ENCODE results near the gene PKD1L1.
"Not testable (repeated sequence)": the region's sequence is repeated elsewhere in the genome, so short reads cannot be mapped to it uniquely, and the experiment has no call there.

PKD1L1 gene

GRCh38 chr7:47948141-47948790 lies at the start of gene PKD1L1:
PKD1L1 (minus strand) TSS chr7:47948466; CDS start chr7:47948440, 26 bp downstream.
- DNase-seq: no peak

GRCh38 chr7:47992446-47992845 lies 44.2 kb upstream of the PKD1L1 start:
- DNase-seq: no peak

- DNase-seq: no peak
Measured at GRCh38 chr7:47991741-47992311, 43.6 kb upstream of the PKD1L1 start.

GRCh38 chr7:47991270-47991669 lies 43.0 kb upstream of the PKD1L1 start:
- no peak for DNase-seq

- DNase-seq: no peak
Measured at GRCh38 chr7:47990592-47990991, 42.3 kb upstream of the PKD1L1 start.

- DNase-seq: not testable (repeated sequence)
Measured at GRCh38 chr7:47989607-47990400, 41.5 kb upstream of the PKD1L1 start.

GRCh38 chr7:47988496-47989386 lies 40.5 kb upstream of the PKD1L1 start:
- no peak for DNase-seq

- no peak for DNase-seq
Measured at GRCh38 chr7:47982610-47983009, 34.3 kb upstream of the PKD1L1 start.

GRCh38 chr7:47980648-47981047 lies 32.4 kb upstream of the PKD1L1 start:
- not testable (repeated sequence) for DNase-seq

- no peak for DNase-seq
Measured at GRCh38 chr7:47979832-47980181, 31.5 kb upstream of the PKD1L1 start.

GRCh38 chr7:47979145-47979831 lies 31.0 kb upstream of the PKD1L1 start, which contains the start of gene HUS1:
HUS1 (minus strand) TSS chr7:47979615; CDS start chr7:47979519, 96 bp downstream.
- peak; percentile 61 for DNase-seq

GRCh38 chr7:47978790-47979144 lies 30.5 kb upstream of the PKD1L1 start:
- DNase-seq: no peak

GRCh38 chr7:47973739-47974138 lies 25.5 kb upstream of the PKD1L1 start:
- no peak for DNase-seq

- DNase-seq: no peak
Measured at GRCh38 chr7:47970761-47971160, 22.5 kb upstream of the PKD1L1 start.

GRCh38 chr7:47968847-47969774 lies 20.8 kb upstream of the PKD1L1 start:
- DNase-seq: peak; percentile 20

GRCh38 chr7:47967708-47968107 lies 19.4 kb upstream of the PKD1L1 start:
- no peak for DNase-seq

- DNase-seq: no peak
Measured at GRCh38 chr7:47967123-47967522, 18.9 kb upstream of the PKD1L1 start.

GRCh38 chr7:47965456-47965855 lies 17.2 kb upstream of the PKD1L1 start:
- no peak for DNase-seq

- DNase-seq: no peak
Measured at GRCh38 chr7:47962262-47962661, 14.0 kb upstream of the PKD1L1 start.

GRCh38 chr7:47957156-47957555 lies 8.9 kb upstream of the PKD1L1 start:
- DNase-seq: no peak

- no peak for DNase-seq
Measured at GRCh38 chr7:47956220-47956619, 8.0 kb upstream of the PKD1L1 start.

Measured in NCI-H1048 (cell line).